H9 (cell line): ENCODE results near the gene AKT3. TPM values are rescaled to one million over a fixed set of nuclear protein-coding genes. Genes with fewer than 3 reads are reported as not detected.

Experiments
- DNase-seq: peaks from one replicate; pipeline ENCODE4 v3.0.0-alpha.2; 2017
- H2AFZ ChIP-seq: one replicate; pipeline ENCODE4 v1.6.1; 2013; ENCODE audit warnings: mild to moderate bottlenecking, low read length, control low read depth, moderate library complexity
- H2AK5ac ChIP-seq: 2 replicates; pipeline ENCODE4 v1.6.1; 2013; ENCODE audit warnings: low read length, control low read depth, mixed read lengths; ENCODE audit not compliant: insufficient read length
- H2BK120ac ChIP-seq: one replicate; pipeline ENCODE4 v1.6.1; 2013; ENCODE audit warnings: low read depth, mild to moderate bottlenecking, low read length, control low read depth, inconsistent platforms; ENCODE audit not compliant: poor library complexity, severe bottlenecking
- H2BK12ac ChIP-seq: 2 replicates; pipeline ENCODE4 v1.6.1; 2013; ENCODE audit warnings: low read length, control low read depth, mixed read lengths, low read depth; ENCODE audit not compliant: insufficient read length
- H2BK15ac ChIP-seq: 2 replicates; pipeline ENCODE4 v1.6.1; 2013; ENCODE audit warnings: low read depth, low read length, control low read depth
- H2BK20ac ChIP-seq: one replicate; pipeline ENCODE4 v1.6.1; 2013; ENCODE audit warnings: low read depth, mild to moderate bottlenecking, low read length, control low read depth, inconsistent platforms; ENCODE audit not compliant: poor library complexity, severe bottlenecking
- H2BK5ac ChIP-seq: 2 replicates; pipeline ENCODE4 v1.6.1; 2013; ENCODE audit warnings: low read length, control low read depth, mixed read lengths; ENCODE audit not compliant: insufficient read length
- H3K14ac ChIP-seq: 2 replicates; pipeline ENCODE4 v1.6.1; 2013; ENCODE audit warnings: low read length, control low read depth; ENCODE audit not compliant: insufficient read depth
- H3K18ac ChIP-seq: 2 replicates; pipeline ENCODE4 v1.6.1; 2013; ENCODE audit warnings: low read depth, mild to moderate bottlenecking, mixed read lengths, low read length, control low read depth; ENCODE audit not compliant: insufficient read length
- H3K23ac ChIP-seq: 2 replicates; pipeline ENCODE4 v1.6.1; 2013; ENCODE audit warnings: low read length, control low read depth, mixed read lengths, low read depth; ENCODE audit not compliant: insufficient read length
- H3K23me2 ChIP-seq: 2 replicates; pipeline ENCODE4 v1.6.1; 2013; ENCODE audit warnings: low read depth, mild to moderate bottlenecking, mixed read lengths, low read length, control low read depth; ENCODE audit not compliant: insufficient read length, poor library complexity, severe bottlenecking
- H3K27ac ChIP-seq: 2 replicates; pipeline ENCODE4 v1.5.1; 2013; ENCODE audit warnings: low read length, control low read depth, mixed read lengths, low read depth; ENCODE audit not compliant: insufficient read length
- H3K27me3 ChIP-seq: 2 replicates; pipeline ENCODE4 v1.6.1; 2013; ENCODE audit warnings: low read length, control low read depth, inconsistent platforms; ENCODE audit not compliant: insufficient read depth
- H3K4ac ChIP-seq: 2 replicates; pipeline ENCODE4 v1.6.1; 2013; ENCODE audit warnings: low read depth, mild to moderate bottlenecking, control low read depth, inconsistent platforms, low read length, moderate library complexity
- H3K4me1 ChIP-seq: 2 replicates; pipeline ENCODE4 v1.6.1; 2013; ENCODE audit warnings: low read length, control low read depth, inconsistent platforms; ENCODE audit not compliant: insufficient read depth
- H3K4me2 ChIP-seq: 2 replicates; pipeline ENCODE4 v1.6.1; 2013; ENCODE audit warnings: low read length, control low read depth, mixed read lengths; ENCODE audit not compliant: insufficient read length, insufficient read depth
- H3K56ac ChIP-seq: 2 replicates; pipeline ENCODE4 v1.6.1; 2013; ENCODE audit warnings: low read depth, mild to moderate bottlenecking, mixed read lengths, low read length, control low read depth; ENCODE audit not compliant: insufficient read length
- H3K79me1 ChIP-seq: 2 replicates; pipeline ENCODE4 v1.6.1; 2013; ENCODE audit warnings: low read depth, mild to moderate bottlenecking, moderate library complexity, low read length, control low read depth, inconsistent platforms; ENCODE audit not compliant: insufficient read depth, poor library complexity, severe bottlenecking
- H3K79me2 ChIP-seq: 2 replicates; pipeline ENCODE4 v1.6.1; 2013; ENCODE audit warnings: low read length, control low read depth, inconsistent platforms; ENCODE audit not compliant: insufficient read depth
- H3K9ac ChIP-seq: 2 replicates; pipeline ENCODE4 v1.6.1; 2013; ENCODE audit warnings: low read length, control low read depth, mixed read lengths; ENCODE audit not compliant: insufficient read length; ENCODE audit errors: extremely low read depth
- H3K9me3 ChIP-seq: one replicate; pipeline ENCODE4 v1.6.1; 2013; ENCODE audit warnings: low read depth, low read length, inconsistent platforms; ENCODE audit not compliant: control insufficient read depth
- H3T11ph ChIP-seq: one replicate; pipeline ENCODE4 v1.6.1; 2013; ENCODE audit warnings: mild to moderate bottlenecking, low read length, control low read depth, inconsistent platforms
- H4K20me1 ChIP-seq: one replicate; pipeline ENCODE4 v1.6.1; 2013; ENCODE audit not compliant: control insufficient read depth, insufficient read length, insufficient read depth
- H4K5ac ChIP-seq: 2 replicates; pipeline ENCODE4 v1.6.1; 2013; ENCODE audit warnings: low read depth, mild to moderate bottlenecking, mixed read lengths, low read length, control low read depth; ENCODE audit not compliant: insufficient read length
- H4K8ac ChIP-seq: replicated peaks from 2 replicates; pipeline ENCODE4 v1.6.1; 2013; ENCODE audit warnings: low read length, control low read depth, mixed read lengths, low read depth; ENCODE audit not compliant: insufficient read length
- H4K91ac ChIP-seq: 2 replicates; pipeline ENCODE4 v1.6.1; 2013; ENCODE audit warnings: low read depth, mild to moderate bottlenecking, moderate library complexity, mixed read lengths, low read length, control low read depth; ENCODE audit not compliant: insufficient read length
- H3K27ac Mint-ChIP-seq, 3 experiments: 2 replicates in 2 of 3; 3 replicates in 1 of 3; pipeline ENCODE4 v1.8.0; 2020 to 2021; ENCODE audit warnings: mixed read lengths in 3 of 3, mild to moderate bottlenecking in 1 of 3, moderate library complexity in 1 of 3
- H3K27me3 Mint-ChIP-seq: 2 replicates; pipeline ENCODE4 v1.8.0; 2021; ENCODE audit warnings: low read depth, mild to moderate bottlenecking, moderate library complexity, mixed read lengths
- H3K36me3 Mint-ChIP-seq, 3 experiments: 2 replicates in 2 of 3; 3 replicates in 1 of 3; pipeline ENCODE4 v1.8.0; 2020 to 2021; ENCODE audit warnings: low read depth in 3 of 3, mixed read lengths in 3 of 3; ENCODE audit not compliant: insufficient read depth in 1 of 3
- H3K4me1 Mint-ChIP-seq, 2 experiments: 2 replicates each; pipeline ENCODE4 v1.8.0; 2020; ENCODE audit warnings: mixed read lengths in 2 of 2
- H3K4me3 Mint-ChIP-seq, 2 experiments: 2 replicates in 1 of 2; 3 replicates in 1 of 2; pipeline ENCODE4 v1.8.0; 2020 to 2021; ENCODE audit warnings: mild to moderate bottlenecking in 2 of 2, mixed read lengths in 2 of 2, moderate library complexity in 1 of 2
- H3K9me3 Mint-ChIP-seq, 2 experiments: 2 replicates in 1 of 2; 3 replicates in 1 of 2; pipeline ENCODE4 v1.8.0; 2020; ENCODE audit warnings: mild to moderate bottlenecking in 2 of 2, mixed read lengths in 2 of 2, moderate library complexity in 1 of 2
- CTCF ChIP-seq: fragments of 200-600 bp; sonication (generic); conservative IDR thresholded peaks from 3 replicates; pipeline ENCODE4 v1.8.0; 2021; ENCODE audit warnings: antibody characterized with exemption, mild to moderate bottlenecking
- WGBS: extraction: QIAGEN DNeasy Blood & Tissue Kit; methylation state at CpG from one replicate; pipeline ENCODE4 v1.1.7; 2013; ENCODE audit warnings: missing lambda C conversion rate, low lambda C conversion rate, mixed read lengths; ENCODE audit not compliant: insufficient read length; ENCODE audit errors: extremely low coverage; 5-methylcytosine and 5-hydroxymethylcytosine counted together
- total RNA-seq: library from RNA; stranded (reverse); gene quantifications from 2 replicates; pipeline ENCODE4 v1.2.1, GENCODE V29; 2021

Gene AKT3
- total RNA-seq, 1 experiment from 2014 or later = 27.8 TPM

- Histone ChIP-seq H3K79me1 (no peaks in the 10 kb centered on the region), H3K9me3 (no peaks in the 10 kb centered on the region), H3K56ac (no peak overlapping the region), H3K14ac (no peak overlapping the region), H3K9ac (no peak overlapping the region), H3T11ph (no peak overlapping the region), H3K4me1 (no peaks in the 10 kb centered on the region; the same call in 1 of the 2 replicates), H3K27me3 (no peaks in the 10 kb centered on the region), H2BK20ac (no peak overlapping the region), H2AFZ (no peak overlapping the region), H3K23me2 (no peaks in the 10 kb centered on the region), H3K23ac (no peak overlapping the region), H2BK15ac (no peak overlapping the region), H2BK120ac (no peak overlapping the region), H3K4ac (no peak overlapping the region), H4K20me1 (no peaks in the 10 kb centered on the region), H2BK5ac (no peak overlapping the region), H2AK5ac (no peak overlapping the region), H3K18ac (no peak overlapping the region), H3K79me2 (no peaks in the 10 kb centered on the region), H2BK12ac (no peak overlapping the region), H3K4me2 (no peak overlapping the region), H4K5ac (no peak overlapping the region), H3K27ac (no peak overlapping the region), H4K8ac (no peak overlapping the region), H4K91ac (no peak overlapping the region)
- no peak for TF ChIP-seq CTCF
- peaks cover 7 to 23% (median 22%) of the 10 kb centered on the region in 3 experiments; a peak in 6 of 7 replicates for H3K36me3 Mint-ChIP-seq
- WGBS = no CpG with 5 or more reads among the region's 1 CpG
- DNase-seq = no peak
- peaks cover 12 to 14% of the 10 kb centered on the region in 2 experiments for H3K4me1 Mint-ChIP-seq
- no peak overlapping the region for H3K27ac Mint-ChIP-seq
- no peaks in the 10 kb centered on the region for H3K27me3 Mint-ChIP-seq
- H3K9me3 Mint-ChIP-seq = peaks cover 8 to 10% of the 10 kb centered on the region in 2 experiments; a peak in 4 of 5 replicates
- no peak overlapping the region for H3K4me3 Mint-ChIP-seq
Measured at GRCh38 chr1:243514927-243515326, 335.1 kb downstream of the AKT3 start.
